K562 (cell line): ENCODE results near the gene FYB1. TPM values are rescaled to one million over a fixed set of nuclear protein-coding genes. Genes with fewer than 3 reads are reported as not detected.

Experiments used
- BRCA1 ChIP-seq, 2 experiments: fragments of 450-650 bp in 1 of 2; sonication (generic) in 1 of 2; formaldehyde crosslinking in 1 of 2; IDR thresholded peaks; 2 replicates each; pipeline versions ENCODE4 v1.5.0 to v1.6.1; 2017 to 2020; ENCODE audit warnings: mild to moderate bottlenecking in 1 of 2, missing genetic modification reagents in 1 of 2
- ETS2 ChIP-seq: IDR thresholded peaks from 2 replicates; pipeline ENCODE4 v1.6.1; 2016; ENCODE audit warnings: borderline replicate concordance, missing genetic modification characterization, mild to moderate bottlenecking, moderate library complexity, missing compliant biosample characterization; ENCODE audit not compliant: poor library complexity, severe bottlenecking
- FOXK2 ChIP-seq, 2 experiments: fragments of 450-650 bp; IDR thresholded peaks in 1 of 2; conservative IDR thresholded peaks in 1 of 2; 2 replicates each; pipeline ENCODE4 v1.6.1; 2016; ENCODE audit warnings: low read depth in 2 of 2, mild to moderate bottlenecking in 1 of 2
- KAT8 ChIP-seq: fragments of 450-650 bp; IDR thresholded peaks from 2 replicates; pipeline ENCODE4 v1.6.1; 2016; ENCODE audit warnings: low read depth, mild to moderate bottlenecking
- KDM4B ChIP-seq, 2 experiments: fragments of 450-650 bp in 1 of 2; sonication (generic) in 1 of 2; IDR thresholded peaks; 2 replicates each; pipeline ENCODE4 v1.6.1; 2016 to 2017; ENCODE audit warnings: borderline replicate concordance in 2 of 2, antibody characterized with exemption in 1 of 2, low read depth in 1 of 2, mild to moderate bottlenecking in 1 of 2
- KLF16 ChIP-seq: IDR thresholded peaks from 2 replicates; pipeline ENCODE4 v1.6.1; 2016; ENCODE audit warnings: antibody characterized with exemption
- RBM22 ChIP-seq: fragments of 200-400 bp; formaldehyde crosslinking; IDR thresholded peaks from 2 replicates; pipeline ENCODE4 v1.6.1; 2018; ENCODE audit warnings: low read length, low read depth; ENCODE audit not compliant: poor library complexity, severe bottlenecking
- SIN3B ChIP-seq: fragments of 450-650 bp; IDR thresholded peaks from 2 replicates; pipeline ENCODE4 v1.6.1; 2017; ENCODE audit warnings: low read depth, mild to moderate bottlenecking, moderate library complexity
- ZNF3 ChIP-seq: fragments of 250-450 bp; sonication (Bioruptor Pico); IDR thresholded peaks from 2 replicates; pipeline ENCODE4 v1.5.0; 2021; ENCODE audit warnings: mild to moderate bottlenecking, moderate library complexity
- ZNF696 ChIP-seq: fragments of 250-450 bp; sonication (Bioruptor Pico); conservative IDR thresholded peaks from 2 replicates; pipeline ENCODE4 v1.4.0; 2020; ENCODE audit warnings: mild to moderate bottlenecking, moderate library complexity
- polyA plus RNA-seq, 8 experiments: library from polyadenylated mRNA; depleted of rRNA in 4 of 8; stranded (reverse) in 5 of 8; unstranded in 3 of 8; fragments of >200 nt; fragmentation: Nextera tagmentation in 2 of 8; fragmentation: Illumina TruSeq in 1 of 8; extraction: Ambion mirVana in 2 of 8; extraction: Trizol in 1 of 8; gene quantifications; 2 replicates each; pipeline versions ENCODE4 v1.2.1 to v1.2.3, GENCODE V29; 2011 to 2014; ENCODE audit warnings: inconsistent platforms in 1 of 8, missing spikeins in 1 of 8
- total RNA-seq, 7 experiments: library from RNA; depleted of rRNA in 6 of 7; stranded (reverse); fragments of >200 nt in 6 of 7; fragmentation: Illumina TruSeq in 2 of 7; extraction: Trizol in 2 of 7; gene quantifications; 2 replicates each; pipeline versions ENCODE4 v1.2.1 to v1.2.3, GENCODE V29; 2011 to 2021; ENCODE audit warnings: low replicate concordance in 1 of 7
- TF ChIP-seq, protein P1 (sequence below): fragments of 250-450 bp; sonication (Bioruptor Pico); IDR thresholded peaks from 2 replicates; pipeline ENCODE4 v1.4.0; 2020; ENCODE audit warnings: mild to moderate bottlenecking
- TF ChIP-seq, protein P2 (sequence below), 2 experiments: fragments of 450-650 bp; conservative IDR thresholded peaks; 2 replicates each; pipeline ENCODE4 v1.6.1; 2017; ENCODE audit warnings: mild to moderate bottlenecking in 2 of 2, moderate library complexity in 2 of 2
- TF ChIP-seq, protein P3 (sequence below): fragments of 250-450 bp; sonication (Bioruptor Pico); IDR thresholded peaks from 2 replicates; pipeline ENCODE4 v1.4.0; 2020; ENCODE audit warnings: mild to moderate bottlenecking, moderate library complexity, borderline replicate concordance
- TF ChIP-seq, protein P4 (sequence below), 3 experiments: fragments of 200-800 bp in 1 of 3; sonication (Bioruptor generic) in 1 of 3; sonication (generic) in 1 of 3; formaldehyde crosslinking in 1 of 3; IDR thresholded peaks; 2 replicates each; pipeline versions ENCODE4 v1.6.1 to v1.8.0; 2016 to 2022; ENCODE audit warnings: mild to moderate bottlenecking in 2 of 3, missing compliant biosample characterization in 2 of 3, missing genetic modification characterization in 2 of 3, missing genetic modification reagents in 1 of 3
- TF ChIP-seq, protein P5 (sequence below): fragments of 250-450 bp; sonication (Bioruptor Pico); IDR thresholded peaks from 2 replicates; pipeline ENCODE4 v1.4.0; 2020; ENCODE audit warnings: borderline replicate concordance
- TF ChIP-seq, protein P6 (sequence below), 2 experiments: fragments of 450-650 bp; IDR thresholded peaks; 2 replicates each; pipeline ENCODE4 v1.6.1; 2016

Gene FYB1
- total and polyA plus RNA-seq, 9 of the 15 experiments (the other 6 are each of a cell fraction or from before 2014, with no cell fraction given) = 4.7 to 31.5 (median 9.7) TPM

DNA sequence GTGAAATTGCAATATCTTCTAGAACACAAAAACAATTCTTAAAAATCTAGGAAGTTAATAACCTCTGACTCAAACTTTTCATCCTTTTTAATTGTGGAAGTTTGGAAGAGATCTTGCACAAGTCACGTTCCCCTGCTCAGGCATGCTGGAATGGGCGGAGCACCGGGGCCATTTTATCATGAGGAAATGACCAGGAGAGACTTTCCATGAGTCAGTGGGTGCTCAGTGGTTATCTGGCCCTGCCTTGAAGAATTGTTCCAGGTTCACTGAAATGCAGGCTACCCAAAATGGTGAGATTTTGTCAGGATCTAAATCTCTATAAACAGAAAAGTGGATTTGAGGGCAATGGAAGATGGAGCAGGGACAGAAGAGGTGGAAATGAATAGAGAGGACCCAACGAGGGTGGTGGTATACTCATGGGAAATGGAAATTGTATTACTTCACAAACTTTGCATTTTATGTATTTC lies 61.2 kb downstream of the FYB1 start (continued):
- TF ChIP-seq, protein P1, sequence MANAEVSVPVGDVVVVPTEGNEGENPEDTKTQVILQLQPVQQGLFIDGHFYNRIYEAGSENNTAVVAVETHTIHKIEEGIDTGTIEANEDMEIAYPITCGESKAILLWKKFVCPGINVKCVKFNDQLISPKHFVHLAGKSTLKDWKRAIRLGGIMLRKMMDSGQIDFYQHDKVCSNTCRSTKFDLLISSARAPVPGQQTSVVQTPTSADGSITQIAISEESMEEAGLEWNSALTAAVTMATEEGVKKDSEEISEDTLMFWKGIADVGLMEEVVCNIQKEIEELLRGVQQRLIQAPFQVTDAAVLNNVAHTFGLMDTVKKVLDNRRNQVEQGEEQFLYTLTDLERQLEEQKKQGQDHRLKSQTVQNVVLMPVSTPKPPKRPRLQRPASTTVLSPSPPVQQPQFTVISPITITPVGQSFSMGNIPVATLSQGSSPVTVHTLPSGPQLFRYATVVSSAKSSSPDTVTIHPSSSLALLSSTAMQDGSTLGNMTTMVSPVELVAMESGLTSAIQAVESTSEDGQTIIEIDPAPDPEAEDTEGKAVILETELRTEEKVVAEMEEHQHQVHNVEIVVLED (CRISPR knock-in tag) = no peak
- no peak for TF ChIP-seq KLF16
- TF ChIP-seq, protein P2, sequence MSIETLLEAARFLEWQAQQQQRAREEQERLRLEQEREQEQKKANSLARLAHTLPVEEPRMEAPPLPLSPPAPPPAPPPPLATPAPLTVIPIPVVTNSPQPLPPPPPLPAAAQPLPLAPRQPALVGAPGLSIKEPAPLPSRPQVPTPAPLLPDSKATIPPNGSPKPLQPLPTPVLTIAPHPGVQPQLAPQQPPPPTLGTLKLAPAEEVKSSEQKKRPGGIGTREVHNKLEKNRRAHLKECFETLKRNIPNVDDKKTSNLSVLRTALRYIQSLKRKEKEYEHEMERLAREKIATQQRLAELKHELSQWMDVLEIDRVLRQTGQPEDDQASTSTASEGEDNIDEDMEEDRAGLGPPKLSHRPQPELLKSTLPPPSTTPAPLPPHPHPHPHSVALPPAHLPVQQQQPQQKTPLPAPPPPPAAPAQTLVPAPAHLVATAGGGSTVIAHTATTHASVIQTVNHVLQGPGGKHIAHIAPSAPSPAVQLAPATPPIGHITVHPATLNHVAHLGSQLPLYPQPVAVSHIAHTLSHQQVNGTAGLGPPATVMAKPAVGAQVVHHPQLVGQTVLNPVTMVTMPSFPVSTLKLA (conservative IDR thresholded peaks at IDR 0.05) = peak in 1 of 2 experiments; percentile 41; a peak in 2 of 4 replicates
- TF ChIP-seq, protein P3, sequence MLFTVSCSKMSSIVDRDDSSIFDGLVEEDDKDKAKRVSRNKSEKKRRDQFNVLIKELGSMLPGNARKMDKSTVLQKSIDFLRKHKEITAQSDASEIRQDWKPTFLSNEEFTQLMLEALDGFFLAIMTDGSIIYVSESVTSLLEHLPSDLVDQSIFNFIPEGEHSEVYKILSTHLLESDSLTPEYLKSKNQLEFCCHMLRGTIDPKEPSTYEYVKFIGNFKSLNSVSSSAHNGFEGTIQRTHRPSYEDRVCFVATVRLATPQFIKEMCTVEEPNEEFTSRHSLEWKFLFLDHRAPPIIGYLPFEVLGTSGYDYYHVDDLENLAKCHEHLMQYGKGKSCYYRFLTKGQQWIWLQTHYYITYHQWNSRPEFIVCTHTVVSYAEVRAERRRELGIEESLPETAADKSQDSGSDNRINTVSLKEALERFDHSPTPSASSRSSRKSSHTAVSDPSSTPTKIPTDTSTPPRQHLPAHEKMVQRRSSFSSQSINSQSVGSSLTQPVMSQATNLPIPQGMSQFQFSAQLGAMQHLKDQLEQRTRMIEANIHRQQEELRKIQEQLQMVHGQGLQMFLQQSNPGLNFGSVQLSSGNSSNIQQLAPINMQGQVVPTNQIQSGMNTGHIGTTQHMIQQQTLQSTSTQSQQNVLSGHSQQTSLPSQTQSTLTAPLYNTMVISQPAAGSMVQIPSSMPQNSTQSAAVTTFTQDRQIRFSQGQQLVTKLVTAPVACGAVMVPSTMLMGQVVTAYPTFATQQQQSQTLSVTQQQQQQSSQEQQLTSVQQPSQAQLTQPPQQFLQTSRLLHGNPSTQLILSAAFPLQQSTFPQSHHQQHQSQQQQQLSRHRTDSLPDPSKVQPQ (CRISPR knock-in tag) = no peak
- TF ChIP-seq KDM4B (IDR thresholded peaks at IDR 0.05; ENCODE audit: borderline replicate concordance in 2 of 2, low read depth in 1 of 2) = no peak
- TF ChIP-seq BRCA1 (IDR thresholded peaks at IDR 0.05) = no peak
- no peak for TF ChIP-seq BRCA1 (CRISPR knock-in tag; IDR thresholded peaks at IDR 0.05)
- TF ChIP-seq, protein P4, sequence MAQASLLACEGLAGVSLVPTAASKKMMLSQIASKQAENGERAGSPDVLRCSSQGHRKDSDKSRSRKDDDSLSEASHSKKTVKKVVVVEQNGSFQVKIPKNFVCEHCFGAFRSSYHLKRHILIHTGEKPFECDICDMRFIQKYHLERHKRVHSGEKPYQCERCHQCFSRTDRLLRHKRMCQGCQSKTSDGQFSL (CRISPR knock-in tag; IDR thresholded peaks at IDR 0.05) = no peak
- TF ChIP-seq, protein P4 (tag; IDR thresholded peaks at IDR 0.05) = no peak
- no peak for TF ChIP-seq FOXK2 (conservative IDR thresholded peaks at IDR 0.05 in 1 of 2, IDR thresholded peaks at IDR 0.05 in 1 of 2; ENCODE audit: low read depth in 2 of 2)
- TF ChIP-seq SIN3B = no peak
- TF ChIP-seq ZNF3 (CRISPR knock-in tag) = no peak
- TF ChIP-seq RBM22 = no peak
- TF ChIP-seq, protein P5, sequence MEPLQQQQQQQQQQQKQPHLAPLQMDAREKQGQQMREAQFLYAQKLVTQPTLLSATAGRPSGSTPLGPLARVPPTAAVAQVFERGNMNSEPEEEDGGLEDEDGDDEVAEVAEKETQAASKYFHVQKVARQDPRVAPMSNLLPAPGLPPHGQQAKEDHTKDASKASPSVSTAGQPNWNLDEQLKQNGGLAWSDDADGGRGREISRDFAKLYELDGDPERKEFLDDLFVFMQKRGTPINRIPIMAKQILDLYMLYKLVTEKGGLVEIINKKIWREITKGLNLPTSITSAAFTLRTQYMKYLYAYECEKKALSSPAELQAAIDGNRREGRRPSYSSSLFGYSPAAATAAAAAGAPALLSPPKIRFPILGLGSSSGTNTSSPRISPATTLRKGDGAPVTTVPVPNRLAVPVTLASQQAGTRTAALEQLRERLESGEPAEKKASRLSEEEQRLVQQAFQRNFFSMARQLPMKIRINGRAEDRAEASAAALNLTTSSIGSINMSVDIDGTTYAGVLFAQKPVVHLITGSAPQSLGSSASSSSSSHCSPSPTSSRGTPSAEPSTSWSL = no peak
- no peak for TF ChIP-seq ZNF696
- TF ChIP-seq, protein P6, sequence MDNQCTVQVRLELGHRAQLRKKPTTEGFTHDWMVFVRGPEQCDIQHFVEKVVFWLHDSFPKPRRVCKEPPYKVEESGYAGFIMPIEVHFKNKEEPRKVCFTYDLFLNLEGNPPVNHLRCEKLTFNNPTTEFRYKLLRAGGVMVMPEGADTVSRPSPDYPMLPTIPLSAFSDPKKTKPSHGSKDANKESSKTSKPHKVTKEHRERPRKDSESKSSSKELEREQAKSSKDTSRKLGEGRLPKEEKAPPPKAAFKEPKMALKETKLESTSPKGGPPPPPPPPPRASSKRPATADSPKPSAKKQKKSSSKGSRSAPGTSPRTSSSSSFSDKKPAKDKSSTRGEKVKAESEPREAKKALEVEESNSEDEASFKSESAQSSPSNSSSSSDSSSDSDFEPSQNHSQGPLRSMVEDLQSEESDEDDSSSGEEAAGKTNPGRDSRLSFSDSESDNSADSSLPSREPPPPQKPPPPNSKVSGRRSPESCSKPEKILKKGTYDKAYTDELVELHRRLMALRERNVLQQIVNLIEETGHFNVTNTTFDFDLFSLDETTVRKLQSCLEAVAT (IDR thresholded peaks at IDR 0.05) = 0 out of 4 replicates have a peak, but pooled peaks of 1 of the 2 experiments have one; percentile 8
- no peak for TF ChIP-seq ETS2 (tag)
- peak; percentile 67; the same call in 1 of the 2 replicates for TF ChIP-seq KAT8
